Spleen (tissue), 11 donors: ENCODE data around the gene CCDC134. TPM values are rescaled to one million over a fixed set of nuclear protein-coding genes. Genes with fewer than 3 reads are reported as not detected.
"Not testable (repeated sequence)": the region's sequence is repeated elsewhere in the genome, so short reads cannot be mapped to it uniquely, and the experiment has no call there.

Experiments
- DNase-seq: peaks from one replicate; pipeline ENCODE4 v3.0.0-alpha.2; 2020
- H3K27ac ChIP-seq, 8 donors: fragments of 200-600 bp; sonication (generic) in 7 of 8; 1 replicate in 4 of 8; 2 replicates in 4 of 8; pipeline versions ENCODE4 v1.5.0 to v1.8.0; 2016 to 2021; ENCODE audit warnings: inconsistent platforms in 4 of 8, mild to moderate bottlenecking in 4 of 8, moderate library complexity in 1 of 8
- H3K27me3 ChIP-seq, 7 donors: fragments of 200-600 bp; sonication (generic) in 6 of 7; replicated peaks in 1 of 7; 1 replicate in 4 of 7; 2 replicates in 3 of 7; pipeline versions ENCODE4 v1.5.0 to v1.8.0; 2016 to 2021; ENCODE audit warnings: inconsistent platforms in 3 of 7, mild to moderate bottlenecking in 1 of 7
- H3K36me3 ChIP-seq, 6 donors: fragments of 200-600 bp; sonication (generic) in 5 of 6; 1 replicate in 4 of 6; 2 replicates in 2 of 6; pipeline versions ENCODE4 v1.5.0 to v1.8.0; 2016 to 2021; ENCODE audit warnings: inconsistent platforms in 2 of 6
- H3K4me1 ChIP-seq, 6 donors: fragments of 200-600 bp; sonication (generic) in 5 of 6; 1 replicate in 3 of 6; 2 replicates in 3 of 6; pipeline versions ENCODE4 v1.5.0 to v1.8.0; 2016 to 2021; ENCODE audit warnings: inconsistent platforms in 3 of 6
- H3K4me3 ChIP-seq, 8 donors: fragments of 200-600 bp; sonication (generic) in 7 of 8; 1 replicate in 4 of 8; 2 replicates in 4 of 8; pipeline versions ENCODE4 v1.5.0 to v1.8.0; 2016 to 2021; ENCODE audit warnings: inconsistent platforms in 4 of 8, mild to moderate bottlenecking in 4 of 8, moderate library complexity in 2 of 8
- H3K9me3 ChIP-seq, 8 donors: fragments of 200-600 bp; sonication (generic) in 7 of 8; 1 replicate in 4 of 8; 2 replicates in 4 of 8; pipeline versions ENCODE4 v1.5.0 to v1.8.0; 2016 to 2021; ENCODE audit warnings: inconsistent platforms in 4 of 8
- CTCF ChIP-seq, 11 experiments: fragments of 200-600 bp in 7 of 11; fragments of 450-650 bp in 4 of 11; sonication (generic) in 4 of 11; IDR thresholded peaks in 8 of 11; conservative IDR thresholded peaks in 3 of 11; 1 replicate in 7 of 11; 2 replicates in 4 of 11; pipeline versions ENCODE4 v1.4.0 to v1.8.0; 2016 to 2021; ENCODE audit warnings: antibody characterized with exemption in 11 of 11, inconsistent platforms in 4 of 11, mild to moderate bottlenecking in 1 of 11
- POLR2A ChIP-seq, 3 donors: fragments of 450-650 bp; IDR thresholded peaks; one replicate each; pipeline ENCODE4 v1.5.1; 2017; ENCODE audit warnings: antibody characterized with exemption in 3 of 3, mild to moderate bottlenecking in 1 of 3
- POLR2AphosphoS5 ChIP-seq, 3 donors: sonication (generic); formaldehyde crosslinking; IDR thresholded peaks; one replicate each; pipeline ENCODE4 v1.5.1; 2017; ENCODE audit warnings: antibody characterized with exemption in 3 of 3
- WGBS, 5 donors: extraction: QIAGEN DNeasy Blood & Tissue Kit in 3 of 5; methylation state at CpG; one replicate each; pipeline versions ENCODE4 v1.1.5 to v1.1.7; 2013 to 2018; 5-methylcytosine and 5-hydroxymethylcytosine counted together
- intact Hi-C: fragments of 100-400 bp; cut with DNase I; formaldehyde crosslinking; loops from one replicate; pipeline ENCODE4 v1.15.0; 2023; ENCODE audit warnings: low total_unique reads
- polyA plus RNA-seq, 3 donors: library from polyadenylated mRNA; stranded (reverse); fragments of 200-250 nt; gene quantifications; one replicate each; pipeline ENCODE4 v1.2.1, GENCODE V29; 2013
- total RNA-seq, 7 donors: library from RNA; depleted of rRNA in 3 of 7; stranded (reverse); fragments of >200 nt in 3 of 7; fragmentation: NEBNext Ultra II Directional in 4 of 7; extraction: Animal tissue kit (Norgen Biotek cat#: 25700) in 4 of 7; gene quantifications; one replicate each; pipeline versions ENCODE4 v1.1.0 to v1.2.1, GENCODE V29; 2016 to 2021
- donor health status: healthy with polysubstance abuse.
- donor health status: DM: no; HTN: no; CAD: no; lungs with moderate emphysema.
- donor health status: DM: no; HTN: no; CAD: no.
- donor health status: Bipolar disorder and iron deficiency.
- donor health status: healthy.
- donor health status: DM: no; HTN: no; CAD: no.
- donor health status: DM: yes; HTN: yes; CAD: no.

CCDC134 gene
- total and polyA plus RNA-seq, 10 donors, result 0.54 to 11.8 (median 9.3) TPM

DNA sequence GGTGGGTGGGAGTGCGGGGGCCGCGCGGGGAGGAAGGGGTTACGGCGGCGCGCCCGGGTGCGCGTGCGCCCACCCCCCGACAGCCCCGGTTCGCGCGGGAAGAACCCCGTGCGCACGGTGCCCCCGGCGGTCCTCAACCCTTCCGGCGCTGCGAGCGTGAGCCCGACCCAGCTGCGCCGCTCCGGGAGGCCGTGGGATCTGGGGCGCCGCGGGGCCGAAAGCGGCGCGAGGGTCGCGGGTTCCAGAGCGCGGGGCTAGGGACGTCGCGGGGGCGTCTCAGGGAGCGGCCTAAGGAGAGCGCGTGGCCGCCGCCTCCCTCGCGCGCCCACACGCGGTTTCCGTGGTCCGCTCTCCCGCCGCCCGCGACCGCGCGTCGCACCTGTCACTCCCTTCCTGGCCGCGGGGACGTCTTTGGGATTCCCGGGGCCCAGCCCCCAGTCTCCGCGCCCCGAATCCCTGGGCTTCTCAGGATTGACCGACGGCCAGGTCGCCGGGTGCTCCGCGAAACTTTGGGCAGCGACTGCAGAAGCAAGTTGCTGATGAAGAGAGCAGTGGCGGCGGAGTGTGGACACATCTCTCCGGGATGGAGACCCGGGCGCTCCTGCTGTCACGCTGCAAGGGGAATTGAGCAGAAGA is 33.0 kb downstream of the CCDC134 start:
- 0 to 1% (median 0%) methylated on average over 14 to 86 of the region's 86 CpGs for WGBS, 5 donors
- H3K4me1 ChIP-seq, result peaks cover 13 to 74% (median 40%) of the 10 kb centered on the region in 6 donors
- H3K9me3 ChIP-seq, result no peaks in the 10 kb centered on the region
- intact Hi-C loops, result no loop called here
- peak overlapping the region; percentile 71 to 97 (median 86) for H3K4me3 ChIP-seq
- H3K36me3 ChIP-seq, result peaks cover 0 to 24% (median 12%) of the 10 kb centered on the region in 6 donors
- DNase-seq, result peak; percentile 90
- H3K27ac ChIP-seq, result peak overlapping the region; percentile 90 to 98 (median 96)
- no peaks in the 10 kb centered on the region for H3K27me3 ChIP-seq
- TF ChIP-seq POLR2A (IDR thresholded peaks at IDR 0.05) (no peak), POLR2AphosphoS5 (IDR thresholded peaks at IDR 0.05) (peak in 1 of 3 donors; percentile 9), CTCF (IDR thresholded peaks at IDR 0.05 in 8 of 11, conservative IDR thresholded peaks at IDR 0.05 in 3 of 11) (peak in 1 of 11 experiments; percentile 33)

- intact Hi-C loops, result no loop called here
- peak overlapping the region; percentile 90 to 98 (median 96) for H3K27ac ChIP-seq
- TF ChIP-seq POLR2AphosphoS5 (IDR thresholded peaks at IDR 0.05), result no peak
- no peak for TF ChIP-seq CTCF (IDR thresholded peaks at IDR 0.05 in 8 of 11, conservative IDR thresholded peaks at IDR 0.05 in 3 of 11)
- TF ChIP-seq POLR2A (IDR thresholded peaks at IDR 0.05), result no peak
- H3K27me3 ChIP-seq, result no peaks in the 10 kb centered on the region
- H3K9me3 ChIP-seq, result no peaks in the 10 kb centered on the region
- WGBS, 5 donors, result 18 to 26% (median 18%) methylated on average over 14 of the region's 14 CpGs
- peaks cover 13 to 82% (median 45%) of the 10 kb centered on the region in 6 donors for H3K4me1 ChIP-seq
- peaks cover 0 to 32% (median 12%) of the 10 kb centered on the region in 6 donors for H3K36me3 ChIP-seq
- DNase-seq, result no peak
- H3K4me3 ChIP-seq, result peak overlapping the region; percentile 71 to 97 (median 86)
These were observed 33.8 kb downstream of the CCDC134 start for GRCh38 chr22:41834005-41834944.

GRCh38 chr22:41835462-41835861 is 35.0 kb downstream of the CCDC134 start:
- 84 to 93% (median 85%) methylated on average over 6 to 8 of the region's 8 CpGs for WGBS, 5 donors
- H3K9me3 ChIP-seq, H3K4me3 ChIP-seq, H3K27me3 ChIP-seq, intact Hi-C loops, DNase-seq: not testable (repeated sequence)
- Histone ChIP-seq H3K4me1 (peaks cover 13 to 86% (median 45%) of the 10 kb centered on the region in 6 donors), H3K36me3 (peaks cover 0 to 42% (median 12%) of the 10 kb centered on the region in 6 donors), H3K27ac (peak overlapping the region in 2 of 8 donors; percentile 2 to 26)

- Histone ChIP-seq H3K36me3 (peaks cover 0 to 50% (median 12%) of the 10 kb centered on the region in 6 donors), H3K9me3 (no peaks in the 10 kb centered on the region), H3K27ac (peak overlapping the region in 1 of 8 donors; percentile 2), H3K27me3 (no peaks in the 10 kb centered on the region), H3K4me3 (no peak overlapping the region), H3K4me1 (peaks cover 11 to 86% (median 44%) of the 10 kb centered on the region in 6 donors)
- no peak for DNase-seq
- no peak for TF ChIP-seq POLR2A (IDR thresholded peaks at IDR 0.05)
- no peak for TF ChIP-seq CTCF (IDR thresholded peaks at IDR 0.05 in 8 of 11, conservative IDR thresholded peaks at IDR 0.05 in 3 of 11)
- TF ChIP-seq POLR2AphosphoS5 (IDR thresholded peaks at IDR 0.05), result no peak
- intact Hi-C loops, result no loop called here
- 76 to 95% (median 93%) methylated on average over 2 of the region's 2 CpGs for WGBS, 5 donors
These were observed 36.1 kb downstream of the CCDC134 start for GRCh38 chr22:41836551-41836950.
